B cell (primary cell): ENCODE results near the gene CNKSR2. TPM values are rescaled to one million over a fixed set of nuclear protein-coding genes. Genes with fewer than 3 reads are reported as not detected.

Source experiments
- ATAC-seq: fragments of 200-7000 bp; cut with Tn5 transposase; one replicate; pipeline ENCODE4 v1.10.0; 2021; ENCODE audit warnings: low read depth, mild to moderate bottlenecking, moderate number of reproducible peaks, moderate library complexity
- CTCF ChIA-PET: fragments of 350-600 bp; sonication (Branson Sonifier 250); formaldehyde crosslinking; loops from one replicate; lab custom pipeline; 2021; ENCODE audit warnings: antibody characterized with exemption, inconsistent platforms; lab: Charles Lee
- POLR2A ChIA-PET: fragments of 350-600 bp; sonication (Branson Sonifier 250); formaldehyde crosslinking; loops from one replicate; lab custom pipeline; 2021; ENCODE audit warnings: antibody characterized with exemption; lab: Charles Lee
- DNase-seq: peaks from one replicate; pipeline ENCODE4 v3.0.0; 2013
- H2AFZ ChIP-seq: 2 replicates; pipeline ENCODE4 v1.6.1; 2012; ENCODE audit warnings: mild to moderate bottlenecking, low read depth, low read length; ENCODE audit not compliant: insufficient read depth, poor library complexity, severe bottlenecking
- H3K27ac ChIP-seq, 2 donors: 1 replicate in 1 of 2; 2 replicates in 1 of 2; pipeline ENCODE4 v1.5.1; 2012 to 2013; ENCODE audit warnings: low read length in 2 of 2, mild to moderate bottlenecking in 2 of 2, moderate library complexity in 1 of 2
- H3K27me3 ChIP-seq, 4 experiments: fragments of 200-600 bp in 1 of 4; sonication (generic) in 1 of 4; replicated peaks in 1 of 4; 1 replicate in 2 of 4; 2 replicates in 2 of 4; pipeline versions ENCODE4 v1.6.1 to v1.7.0; 2013 to 2016; ENCODE audit warnings: low read length in 3 of 4, mild to moderate bottlenecking in 2 of 4, mixed read lengths in 1 of 4, moderate library complexity in 1 of 4; ENCODE audit not compliant: insufficient read depth in 4 of 4, control insufficient read depth in 3 of 4; ENCODE audit errors: control extremely low read depth in 1 of 4
- H3K36me3 ChIP-seq, 2 experiments: replicated peaks in 1 of 2; 1 replicate in 1 of 2; 2 replicates in 1 of 2; pipeline versions ENCODE4 v1.6.1 to v1.7.1; 2013; ENCODE audit warnings: low read length in 1 of 2; ENCODE audit not compliant: insufficient read depth in 2 of 2, control insufficient read depth in 1 of 2; ENCODE audit errors: control extremely low read depth in 1 of 2, extremely low read depth in 1 of 2
- H3K4me1 ChIP-seq, 2 donors: fragments of 200-600 bp in 1 of 2; sonication (generic) in 1 of 2; 1 replicate in 1 of 2; 2 replicates in 1 of 2; pipeline versions ENCODE4 v1.5.1 to v1.6.1; 2013 to 2017; ENCODE audit warnings: low read length in 2 of 2; ENCODE audit not compliant: control insufficient read depth in 2 of 2, insufficient read depth in 2 of 2
- H3K4me2 ChIP-seq: replicated peaks from 2 replicates; pipeline ENCODE3; 2012; ENCODE audit warnings: mild to moderate bottlenecking, low read depth, low read length; ENCODE audit not compliant: poor library complexity, severe bottlenecking
- H3K4me3 ChIP-seq, 5 experiments: fragments of 200-600 bp in 1 of 5; sonication (generic) in 1 of 5; 1 replicate in 3 of 5; 2 replicates in 2 of 5; pipeline versions ENCODE4 v1.5.1 to v1.7.0; 2011 to 2016; ENCODE audit warnings: low read length in 4 of 5, mild to moderate bottlenecking in 4 of 5, low read depth in 2 of 5, control low read depth in 1 of 5, moderate library complexity in 1 of 5; ENCODE audit not compliant: insufficient read depth in 1 of 5; ENCODE audit errors: control extremely low read depth in 1 of 5, extremely low read depth in 1 of 5
- H3K79me2 ChIP-seq: fragments of 200-600 bp; sonication (generic); one replicate; pipeline ENCODE4 v1.6.0; 2016; ENCODE audit warnings: low read length; ENCODE audit not compliant: control insufficient read depth, insufficient read depth
- H3K9ac ChIP-seq: fragments of 200-600 bp; sonication (generic); 2 replicates; pipeline ENCODE4 v1.6.1; 2017; ENCODE audit warnings: mild to moderate bottlenecking, low read length, moderate library complexity
- H3K9me3 ChIP-seq, 3 donors: one replicate each; pipeline versions ENCODE4 v1.6.1 to v1.7.1; 2013; ENCODE audit warnings: low read length in 2 of 3; ENCODE audit not compliant: control insufficient read depth in 2 of 3, insufficient read depth in 1 of 3; ENCODE audit errors: control extremely low read depth in 1 of 3
- H4K20me1 ChIP-seq: 2 replicates; pipeline ENCODE4 v1.6.0; 2012; ENCODE audit warnings: mild to moderate bottlenecking, low read length; ENCODE audit not compliant: insufficient read depth, control insufficient read depth, poor library complexity, severe bottlenecking
- H3K27ac Mint-ChIP-seq: one replicate; pipeline ENCODE4 v1.8.0; 2021; ENCODE audit warnings: mixed read lengths
- H3K27me3 Mint-ChIP-seq: one replicate; pipeline ENCODE4 v1.8.0; 2021; ENCODE audit warnings: mixed read lengths
- H3K4me1 Mint-ChIP-seq: one replicate; pipeline ENCODE4 v1.8.0; 2021; ENCODE audit warnings: mixed read lengths
- H3K4me3 Mint-ChIP-seq: one replicate; pipeline ENCODE4 v1.8.0; 2021; ENCODE audit warnings: mixed read lengths
- H3K9me3 Mint-ChIP-seq: one replicate; pipeline ENCODE4 v1.8.0; 2022; ENCODE audit warnings: mixed read lengths; ENCODE audit not compliant: insufficient read depth
- CTCF ChIP-seq: fragments of 200-600 bp; IDR thresholded peaks from one replicate; pipeline ENCODE4 v1.8.0; 2022; ENCODE audit warnings: antibody characterized with exemption, mild to moderate bottlenecking
- EZH2 ChIP-seq: IDR thresholded peaks from 2 replicates; pipeline ENCODE4 v1.6.1; 2012; ENCODE audit warnings: borderline replicate concordance, low read depth, mild to moderate bottlenecking, moderate library complexity, low read length; ENCODE audit not compliant: insufficient read depth, poor library complexity, severe bottlenecking
- WGBS: methylation state at CpG from one replicate; pipeline ENCODE4 v1.1.5; 2013; ENCODE audit warnings: missing lambda C conversion rate; ENCODE audit not compliant: insufficient coverage; 5-methylcytosine and 5-hydroxymethylcytosine counted together
- intact Hi-C: fragments of 100-400 bp; cut with micrococcal nuclease; formaldehyde crosslinking; loops from one replicate; pipeline ENCODE4 v1.10.0; 2022
- polyA plus RNA-seq: library from polyadenylated mRNA; depleted of rRNA; stranded (reverse); fragments of >200 nt; gene quantifications from 2 replicates; pipeline ENCODE4 v1.2.3, GENCODE V29; 2012
- total RNA-seq, 2 donors: library from RNA; stranded (reverse); fragments of 120-200 nt in 1 of 2; gene quantifications; 1 replicate in 1 of 2; 2 replicates in 1 of 2; pipeline versions ENCODE4 v1.2.3 to v1.2.4, GENCODE V29; 2013 to 2022

CNKSR2 gene
- total and polyA plus RNA-seq, 2 donors (not counting 1 experiment from before 2014, with no cell fraction given) = 11.5 to 18.8 TPM

- Histone ChIP-seq H3K4me3 (no peak overlapping the region), H4K20me1 (no peaks in the 10 kb centered on the region), H3K4me1 (no peaks in the 10 kb centered on the region), H2AFZ (no peak overlapping the region), H3K9ac (no peak overlapping the region), H3K36me3 (no peaks in the 10 kb centered on the region), H3K27ac (no peak overlapping the region), H3K4me2 (no peak overlapping the region), H3K9me3 (no peaks in the 10 kb centered on the region), H3K27me3 (no peaks in the 10 kb centered on the region), H3K79me2 (no peaks in the 10 kb centered on the region)
- H3K9me3 Mint-ChIP-seq = no peaks in the 10 kb centered on the region
- POLR2A ChIA-PET = no interaction called here
- ATAC-seq = no peak
- CTCF ChIA-PET = no interaction called here
- TF ChIP-seq EZH2 = no peak
- TF ChIP-seq CTCF = no peak
- H3K27ac Mint-ChIP-seq = no peak overlapping the region
- H3K4me1 Mint-ChIP-seq = no peaks in the 10 kb centered on the region
- no peak overlapping the region for H3K4me3 Mint-ChIP-seq
- intact Hi-C loops = no loop called here
- WGBS = no CpG with 5 or more reads among the region's 1 CpG
- DNase-seq = no peak
- no peaks in the 10 kb centered on the region for H3K27me3 Mint-ChIP-seq
Observed at GRCh38 chrX:21683941-21684340, 309.7 kb downstream of the CNKSR2 start.

- no CpG with 5 or more reads among the region's 3 CpGs for WGBS
- Histone ChIP-seq H3K4me1 (no peaks in the 10 kb centered on the region), H4K20me1 (no peaks in the 10 kb centered on the region), H3K4me2 (no peak overlapping the region), H3K4me3 (no peak overlapping the region), H2AFZ (no peak overlapping the region), H3K27ac (no peak overlapping the region), H3K9me3 (no peaks in the 10 kb centered on the region), H3K9ac (no peak overlapping the region), H3K27me3 (no peaks in the 10 kb centered on the region), H3K36me3 (no peaks in the 10 kb centered on the region), H3K79me2 (no peaks in the 10 kb centered on the region)
- CTCF ChIA-PET = no interaction called here
- POLR2A ChIA-PET = no interaction called here
- ATAC-seq = no peak
- intact Hi-C loops = no loop called here
- Mint-ChIP-seq H3K4me1 (no peaks in the 10 kb centered on the region), H3K27ac (no peak overlapping the region), H3K4me3 (no peak overlapping the region), H3K27me3 (no peaks in the 10 kb centered on the region), H3K9me3 (no peaks in the 10 kb centered on the region)
- TF ChIP-seq EZH2 (no peak), CTCF (no peak)
- no peak for DNase-seq
Observed at GRCh38 chrX:21691512-21692018, 317.3 kb downstream of the CNKSR2 start.
